GM19455 (cell line): Measurements from ENCODE around the gene SUPT6H.

Experiments
- ATAC-seq: cut with Tn5 transposase; IDR thresholded peaks from one replicate; pipeline ENCODE4 v1.9.1; 2021; ENCODE audit not compliant: unreplicated experiment

Gene SUPT6H

GRCh38 chr17:28661635-28662526 is at the start of gene SUPT6H, which contains the start of gene SDF2:
TSS of gene SUPT6H (plus strand) at chr17:28662205. CDS start at chr17:28673402, 11,197 bp downstream.
TSS of gene SDF2 (minus strand) at chr17:28661906. CDS start at chr17:28661876, 30 bp downstream.
- ATAC-seq: peak; percentile 85

GRCh38 chr17:28612531-28612930 is 49.5 kb upstream of the SUPT6H start:
- ATAC-seq: no peak

- no peak for ATAC-seq
Observed at GRCh38 chr17:28612936-28613872, 48.8 kb upstream of the SUPT6H start.

GRCh38 chr17:28613931-28614381 is 48.0 kb upstream of the SUPT6H start, which contains the start of gene RSKR:
TSS of gene RSKR (minus strand) at chr17:28614185. CDS start at chr17:28614161, 24 bp downstream.
- ATAC-seq: no peak

GRCh38 chr17:28615260-28615940 is 46.6 kb upstream of the SUPT6H start:
- no peak for ATAC-seq

GRCh38 chr17:28616281-28616680 is 45.7 kb upstream of the SUPT6H start:
- no peak for ATAC-seq

GRCh38 chr17:28618464-28618863 is 43.5 kb upstream of the SUPT6H start:
- ATAC-seq: no peak

- ATAC-seq: no peak
Observed at GRCh38 chr17:28620010-28620409, 42.0 kb upstream of the SUPT6H start.

- no peak for ATAC-seq
Observed at GRCh38 chr17:28622186-28622585, 39.8 kb upstream of the SUPT6H start.

- no peak for ATAC-seq
Observed at GRCh38 chr17:28623696-28624095, 38.3 kb upstream of the SUPT6H start.

- no peak for ATAC-seq
Observed at GRCh38 chr17:28624148-28624547, 37.9 kb upstream of the SUPT6H start.

- ATAC-seq: no peak
Observed at GRCh38 chr17:28626818-28627217, 35.2 kb upstream of the SUPT6H start.

GRCh38 chr17:28634206-28634865 is 27.7 kb upstream of the SUPT6H start:
- ATAC-seq: no peak

- ATAC-seq: no peak
Observed at GRCh38 chr17:28635506-28635905, 26.5 kb upstream of the SUPT6H start.

- ATAC-seq: no peak
Observed at GRCh38 chr17:28641579-28641978, 20.4 kb upstream of the SUPT6H start.

GRCh38 chr17:28643983-28644786 is 17.8 kb upstream of the SUPT6H start:
- peak; percentile 12 for ATAC-seq

- peak; percentile 78 for ATAC-seq
Observed at GRCh38 chr17:28644787-28645575, 17.0 kb upstream of the SUPT6H start, which contains the start of gene BLTP2. TSS of gene BLTP2 (minus strand) at chr17:28645158. CDS start at chr17:28645056, 102 bp downstream.

GRCh38 chr17:28645576-28645939 is 16.4 kb upstream of the SUPT6H start:
- no peak for ATAC-seq
